Liver (tissue), 3 donors: ENCODE measurements around the gene RAD51B.

Experiments
- RAD21 ChIP-seq, 2 donors: IDR thresholded peaks; 2 replicates each; pipeline ENCODE4 v1.6.1; 2016; ENCODE audit warnings: antibody characterized with exemption in 2 of 2, mild to moderate bottlenecking in 2 of 2
- REST ChIP-seq: IDR thresholded peaks from 2 replicates; pipeline ENCODE4 v1.6.1; 2016; ENCODE audit warnings: antibody characterized with exemption, mild to moderate bottlenecking
- TF ChIP-seq, protein P1 (sequence below): fragments of 150-350 bp; IDR thresholded peaks from 2 replicates; pipeline ENCODE4 v1.5.1; 2017; ENCODE audit warnings: improper control_type of control experiment, low read depth, low read length; ENCODE audit not compliant: missing input control
- donor health status: healthy.
- donor health status: healthy.

- TF ChIP-seq, protein P1, sequence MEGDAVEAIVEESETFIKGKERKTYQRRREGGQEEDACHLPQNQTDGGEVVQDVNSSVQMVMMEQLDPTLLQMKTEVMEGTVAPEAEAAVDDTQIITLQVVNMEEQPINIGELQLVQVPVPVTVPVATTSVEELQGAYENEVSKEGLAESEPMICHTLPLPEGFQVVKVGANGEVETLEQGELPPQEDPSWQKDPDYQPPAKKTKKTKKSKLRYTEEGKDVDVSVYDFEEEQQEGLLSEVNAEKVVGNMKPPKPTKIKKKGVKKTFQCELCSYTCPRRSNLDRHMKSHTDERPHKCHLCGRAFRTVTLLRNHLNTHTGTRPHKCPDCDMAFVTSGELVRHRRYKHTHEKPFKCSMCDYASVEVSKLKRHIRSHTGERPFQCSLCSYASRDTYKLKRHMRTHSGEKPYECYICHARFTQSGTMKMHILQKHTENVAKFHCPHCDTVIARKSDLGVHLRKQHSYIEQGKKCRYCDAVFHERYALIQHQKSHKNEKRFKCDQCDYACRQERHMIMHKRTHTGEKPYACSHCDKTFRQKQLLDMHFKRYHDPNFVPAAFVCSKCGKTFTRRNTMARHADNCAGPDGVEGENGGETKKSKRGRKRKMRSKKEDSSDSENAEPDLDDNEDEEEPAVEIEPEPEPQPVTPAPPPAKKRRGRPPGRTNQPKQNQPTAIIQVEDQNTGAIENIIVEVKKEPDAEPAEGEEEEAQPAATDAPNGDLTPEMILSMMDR = no peak
- TF ChIP-seq RAD21 (IDR thresholded peaks at IDR 0.05) (no peak), REST (no peak)
Observed at GRCh38 chr14:68661226-68662225, 841.9 kb downstream of the RAD51B start.
